ENCODE results near the gene FOCAD.

DNA sequence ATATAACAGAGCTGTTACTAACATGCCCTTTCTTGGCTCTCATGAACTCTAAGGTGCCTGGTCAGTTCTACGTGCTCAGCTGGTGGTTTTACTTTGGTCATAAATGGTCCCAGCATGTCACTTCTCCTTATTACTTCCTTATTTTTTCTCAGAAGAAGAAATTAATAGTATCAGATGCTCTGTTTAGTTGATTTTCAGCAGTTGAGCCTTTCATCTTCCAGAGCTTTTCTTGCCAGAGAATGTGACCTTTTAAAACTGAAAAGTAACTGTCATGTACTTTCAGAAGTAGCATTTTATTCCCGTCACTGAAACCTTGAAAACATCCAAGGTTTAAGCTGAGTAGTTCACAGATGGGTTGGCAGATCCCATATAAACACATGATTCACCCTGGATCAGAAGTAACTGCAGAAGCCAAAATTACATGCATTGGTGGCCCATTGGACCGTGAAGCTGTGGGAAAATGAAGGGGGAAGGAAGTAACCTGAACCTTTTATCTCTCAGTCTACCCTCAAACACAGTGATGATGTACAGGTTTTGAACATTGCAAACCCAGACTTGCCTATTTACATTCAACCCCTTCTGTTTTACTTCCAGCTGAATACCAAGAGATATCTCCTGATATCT is 296.9 kb downstream of the FOCAD start:
- TF ChIP-seq, protein P1, sequence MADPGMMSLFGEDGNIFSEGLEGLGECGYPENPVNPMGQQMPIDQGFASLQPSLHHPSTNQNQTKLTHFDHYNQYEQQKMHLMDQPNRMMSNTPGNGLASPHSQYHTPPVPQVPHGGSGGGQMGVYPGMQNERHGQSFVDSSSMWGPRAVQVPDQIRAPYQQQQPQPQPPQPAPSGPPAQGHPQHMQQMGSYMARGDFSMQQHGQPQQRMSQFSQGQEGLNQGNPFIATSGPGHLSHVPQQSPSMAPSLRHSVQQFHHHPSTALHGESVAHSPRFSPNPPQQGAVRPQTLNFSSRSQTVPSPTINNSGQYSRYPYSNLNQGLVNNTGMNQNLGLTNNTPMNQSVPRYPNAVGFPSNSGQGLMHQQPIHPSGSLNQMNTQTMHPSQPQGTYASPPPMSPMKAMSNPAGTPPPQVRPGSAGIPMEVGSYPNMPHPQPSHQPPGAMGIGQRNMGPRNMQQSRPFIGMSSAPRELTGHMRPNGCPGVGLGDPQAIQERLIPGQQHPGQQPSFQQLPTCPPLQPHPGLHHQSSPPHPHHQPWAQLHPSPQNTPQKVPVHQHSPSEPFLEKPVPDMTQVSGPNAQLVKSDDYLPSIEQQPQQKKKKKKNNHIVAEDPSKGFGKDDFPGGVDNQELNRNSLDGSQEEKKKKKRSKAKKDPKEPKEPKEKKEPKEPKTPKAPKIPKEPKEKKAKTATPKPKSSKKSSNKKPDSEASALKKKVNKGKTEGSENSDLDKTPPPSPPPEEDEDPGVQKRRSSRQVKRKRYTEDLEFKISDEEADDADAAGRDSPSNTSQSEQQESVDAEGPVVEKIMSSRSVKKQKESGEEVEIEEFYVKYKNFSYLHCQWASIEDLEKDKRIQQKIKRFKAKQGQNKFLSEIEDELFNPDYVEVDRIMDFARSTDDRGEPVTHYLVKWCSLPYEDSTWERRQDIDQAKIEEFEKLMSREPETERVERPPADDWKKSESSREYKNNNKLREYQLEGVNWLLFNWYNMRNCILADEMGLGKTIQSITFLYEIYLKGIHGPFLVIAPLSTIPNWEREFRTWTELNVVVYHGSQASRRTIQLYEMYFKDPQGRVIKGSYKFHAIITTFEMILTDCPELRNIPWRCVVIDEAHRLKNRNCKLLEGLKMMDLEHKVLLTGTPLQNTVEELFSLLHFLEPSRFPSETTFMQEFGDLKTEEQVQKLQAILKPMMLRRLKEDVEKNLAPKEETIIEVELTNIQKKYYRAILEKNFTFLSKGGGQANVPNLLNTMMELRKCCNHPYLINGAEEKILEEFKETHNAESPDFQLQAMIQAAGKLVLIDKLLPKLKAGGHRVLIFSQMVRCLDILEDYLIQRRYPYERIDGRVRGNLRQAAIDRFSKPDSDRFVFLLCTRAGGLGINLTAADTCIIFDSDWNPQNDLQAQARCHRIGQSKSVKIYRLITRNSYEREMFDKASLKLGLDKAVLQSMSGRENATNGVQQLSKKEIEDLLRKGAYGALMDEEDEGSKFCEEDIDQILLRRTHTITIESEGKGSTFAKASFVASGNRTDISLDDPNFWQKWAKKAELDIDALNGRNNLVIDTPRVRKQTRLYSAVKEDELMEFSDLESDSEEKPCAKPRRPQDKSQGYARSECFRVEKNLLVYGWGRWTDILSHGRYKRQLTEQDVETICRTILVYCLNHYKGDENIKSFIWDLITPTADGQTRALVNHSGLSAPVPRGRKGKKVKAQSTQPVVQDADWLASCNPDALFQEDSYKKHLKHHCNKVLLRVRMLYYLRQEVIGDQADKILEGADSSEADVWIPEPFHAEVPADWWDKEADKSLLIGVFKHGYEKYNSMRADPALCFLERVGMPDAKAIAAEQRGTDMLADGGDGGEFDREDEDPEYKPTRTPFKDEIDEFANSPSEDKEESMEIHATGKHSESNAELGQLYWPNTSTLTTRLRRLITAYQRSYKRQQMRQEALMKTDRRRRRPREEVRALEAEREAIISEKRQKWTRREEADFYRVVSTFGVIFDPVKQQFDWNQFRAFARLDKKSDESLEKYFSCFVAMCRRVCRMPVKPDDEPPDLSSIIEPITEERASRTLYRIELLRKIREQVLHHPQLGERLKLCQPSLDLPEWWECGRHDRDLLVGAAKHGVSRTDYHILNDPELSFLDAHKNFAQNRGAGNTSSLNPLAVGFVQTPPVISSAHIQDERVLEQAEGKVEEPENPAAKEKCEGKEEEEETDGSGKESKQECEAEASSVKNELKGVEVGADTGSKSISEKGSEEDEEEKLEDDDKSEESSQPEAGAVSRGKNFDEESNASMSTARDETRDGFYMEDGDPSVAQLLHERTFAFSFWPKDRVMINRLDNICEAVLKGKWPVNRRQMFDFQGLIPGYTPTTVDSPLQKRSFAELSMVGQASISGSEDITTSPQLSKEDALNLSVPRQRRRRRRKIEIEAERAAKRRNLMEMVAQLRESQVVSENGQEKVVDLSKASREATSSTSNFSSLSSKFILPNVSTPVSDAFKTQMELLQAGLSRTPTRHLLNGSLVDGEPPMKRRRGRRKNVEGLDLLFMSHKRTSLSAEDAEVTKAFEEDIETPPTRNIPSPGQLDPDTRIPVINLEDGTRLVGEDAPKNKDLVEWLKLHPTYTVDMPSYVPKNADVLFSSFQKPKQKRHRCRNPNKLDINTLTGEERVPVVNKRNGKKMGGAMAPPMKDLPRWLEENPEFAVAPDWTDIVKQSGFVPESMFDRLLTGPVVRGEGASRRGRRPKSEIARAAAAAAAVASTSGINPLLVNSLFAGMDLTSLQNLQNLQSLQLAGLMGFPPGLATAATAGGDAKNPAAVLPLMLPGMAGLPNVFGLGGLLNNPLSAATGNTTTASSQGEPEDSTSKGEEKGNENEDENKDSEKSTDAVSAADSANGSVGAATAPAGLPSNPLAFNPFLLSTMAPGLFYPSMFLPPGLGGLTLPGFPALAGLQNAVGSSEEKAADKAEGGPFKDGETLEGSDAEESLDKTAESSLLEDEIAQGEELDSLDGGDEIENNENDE (IDR thresholded peaks at IDR 0.05; ENCODE audit: insufficient replicate concordance, low read length): no peak
- TF ChIP-seq RAD21 (IDR thresholded peaks at IDR 0.05 in 1 of 2, conservative IDR thresholded peaks at IDR 0.05 in 1 of 2; ENCODE audit: low read depth in 2 of 2, low read length in 2 of 2): no peak
- TF ChIP-seq SUZ12 (IDR thresholded peaks at IDR 0.05; ENCODE audit: low read length): no peak
- TF ChIP-seq YY1 (IDR thresholded peaks at IDR 0.05; ENCODE audit: low read depth, low read length): no peak
- TF ChIP-seq, protein P2, sequence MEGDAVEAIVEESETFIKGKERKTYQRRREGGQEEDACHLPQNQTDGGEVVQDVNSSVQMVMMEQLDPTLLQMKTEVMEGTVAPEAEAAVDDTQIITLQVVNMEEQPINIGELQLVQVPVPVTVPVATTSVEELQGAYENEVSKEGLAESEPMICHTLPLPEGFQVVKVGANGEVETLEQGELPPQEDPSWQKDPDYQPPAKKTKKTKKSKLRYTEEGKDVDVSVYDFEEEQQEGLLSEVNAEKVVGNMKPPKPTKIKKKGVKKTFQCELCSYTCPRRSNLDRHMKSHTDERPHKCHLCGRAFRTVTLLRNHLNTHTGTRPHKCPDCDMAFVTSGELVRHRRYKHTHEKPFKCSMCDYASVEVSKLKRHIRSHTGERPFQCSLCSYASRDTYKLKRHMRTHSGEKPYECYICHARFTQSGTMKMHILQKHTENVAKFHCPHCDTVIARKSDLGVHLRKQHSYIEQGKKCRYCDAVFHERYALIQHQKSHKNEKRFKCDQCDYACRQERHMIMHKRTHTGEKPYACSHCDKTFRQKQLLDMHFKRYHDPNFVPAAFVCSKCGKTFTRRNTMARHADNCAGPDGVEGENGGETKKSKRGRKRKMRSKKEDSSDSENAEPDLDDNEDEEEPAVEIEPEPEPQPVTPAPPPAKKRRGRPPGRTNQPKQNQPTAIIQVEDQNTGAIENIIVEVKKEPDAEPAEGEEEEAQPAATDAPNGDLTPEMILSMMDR (IDR thresholded peaks at IDR 0.05; ENCODE audit: control extremely low read depth in 1 of 3, insufficient read depth in 1 of 3, low read depth in 1 of 3, low read length in 3 of 3): no peak
- no peak for TF ChIP-seq BCL11A (IDR thresholded peaks at IDR 0.05; ENCODE audit: low read depth in 2 of 2, low read length in 2 of 2)
- TF ChIP-seq POLR2AphosphoS5 (IDR thresholded peaks at IDR 0.05; ENCODE audit: low read depth, low read length): no peak
- TF ChIP-seq, protein P3, sequence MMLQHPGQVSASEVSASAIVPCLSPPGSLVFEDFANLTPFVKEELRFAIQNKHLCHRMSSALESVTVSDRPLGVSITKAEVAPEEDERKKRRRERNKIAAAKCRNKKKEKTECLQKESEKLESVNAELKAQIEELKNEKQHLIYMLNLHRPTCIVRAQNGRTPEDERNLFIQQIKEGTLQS (IDR thresholded peaks at IDR 0.05; ENCODE audit: insufficient read depth, low read depth, low read length): no peak
- TF ChIP-seq EZH2 (IDR thresholded peaks at IDR 0.05; ENCODE audit: low read depth, low read length, severe bottlenecking): no peak
- no peak for TF ChIP-seq POLR2A (IDR thresholded peaks at IDR 0.05; ENCODE audit: control extremely low read depth in 1 of 2, low read depth in 2 of 2, low read length in 2 of 2)
- TF ChIP-seq TAF1 (IDR thresholded peaks at IDR 0.05; ENCODE audit: low read depth, low read length): no peak

Data from H1 (cell line).